ENCODE data around the gene UTF1.
"Not testable (repeated sequence)": the region's sequence is repeated elsewhere in the genome, so short reads cannot be mapped to it uniquely, and the experiment has no call there.

The UTF1 gene

DNA sequence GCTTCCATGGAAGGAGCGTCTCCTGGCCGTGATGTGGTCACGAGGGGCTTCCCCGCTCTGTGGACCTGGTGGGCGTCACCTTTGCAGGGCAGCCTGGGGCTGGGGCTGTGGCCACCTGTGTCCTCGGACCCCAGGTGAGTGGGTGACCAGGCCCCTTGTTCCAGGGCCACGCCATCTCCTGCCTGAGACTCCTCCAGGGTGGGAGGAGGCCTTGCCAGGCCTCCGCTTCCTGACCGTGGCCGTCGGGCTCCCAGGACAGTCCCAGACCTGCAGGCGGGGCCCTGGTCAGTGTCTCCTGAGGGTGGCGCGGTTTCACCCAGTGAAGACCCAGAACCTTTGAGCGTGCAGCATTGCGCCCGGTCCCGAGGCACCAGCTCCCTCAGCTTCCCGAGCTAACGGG is 20.4 kb upstream of the UTF1 start:
- no peak for DNase-seq (ENCODE audit: low spot score)

- DNase-seq (ENCODE audit: low spot score): no peak
These were observed 19.4 kb upstream of the UTF1 start for GRCh38 chr10:133210398-133211140.

GRCh38 chr10:133211141-133211830 is 18.7 kb upstream of the UTF1 start:
- no peak for DNase-seq (ENCODE audit: low spot score)

DNA sequence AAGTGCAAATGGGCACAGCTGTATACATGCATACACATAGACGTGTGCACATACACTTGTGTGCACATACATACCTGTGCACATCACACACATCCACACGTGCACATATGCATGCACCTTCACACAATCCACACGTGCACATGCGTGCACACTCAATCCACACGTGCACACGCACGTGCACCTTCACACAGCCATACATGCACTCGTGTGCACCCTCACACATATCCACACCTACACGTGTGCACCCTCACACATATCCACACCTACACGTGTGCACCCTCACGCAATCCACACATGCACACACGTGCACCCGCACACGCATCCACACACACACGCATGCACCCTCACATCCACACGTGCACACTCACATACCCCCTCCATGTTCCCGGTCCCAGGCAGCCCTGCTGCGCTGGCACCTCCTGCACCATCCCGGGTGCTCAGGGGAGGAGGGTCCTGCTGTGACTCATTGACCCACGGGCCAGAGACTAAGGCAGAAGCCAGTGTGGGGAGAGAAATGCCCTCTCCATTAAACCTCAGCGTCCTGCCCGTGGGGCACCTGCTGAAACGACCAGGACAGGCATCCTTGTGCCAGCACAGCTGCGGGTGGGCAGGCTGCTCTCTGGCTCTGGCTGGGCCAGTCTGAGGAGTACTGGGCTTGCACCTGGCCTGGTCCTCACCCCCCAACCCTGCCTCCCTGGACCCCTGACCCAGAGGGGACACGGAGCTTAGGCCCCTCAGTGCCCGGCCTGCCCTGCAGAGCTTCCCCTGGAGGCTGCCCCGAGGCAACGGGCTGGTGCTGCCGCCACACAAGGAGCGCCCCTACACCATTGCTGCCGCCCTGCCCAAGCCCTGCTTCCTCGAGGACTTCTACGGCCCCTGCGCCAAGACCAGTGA is 17.8 kb upstream of the UTF1 start:
- no peak for DNase-seq (ENCODE audit: low spot score)

- no peak for DNase-seq (ENCODE audit: low spot score)
These were observed 17.0 kb upstream of the UTF1 start for GRCh38 chr10:133212853-133213494.

GRCh38 chr10:133213641-133214467 is 16.2 kb upstream of the UTF1 start:
- DNase-seq (ENCODE audit: low spot score): no peak

GRCh38 chr10:133214468-133215410 is 15.3 kb upstream of the UTF1 start:
- no peak for DNase-seq (ENCODE audit: low spot score)

GRCh38 chr10:133215586-133215985 is 14.4 kb upstream of the UTF1 start:
- DNase-seq (ENCODE audit: low spot score): no peak

DNA sequence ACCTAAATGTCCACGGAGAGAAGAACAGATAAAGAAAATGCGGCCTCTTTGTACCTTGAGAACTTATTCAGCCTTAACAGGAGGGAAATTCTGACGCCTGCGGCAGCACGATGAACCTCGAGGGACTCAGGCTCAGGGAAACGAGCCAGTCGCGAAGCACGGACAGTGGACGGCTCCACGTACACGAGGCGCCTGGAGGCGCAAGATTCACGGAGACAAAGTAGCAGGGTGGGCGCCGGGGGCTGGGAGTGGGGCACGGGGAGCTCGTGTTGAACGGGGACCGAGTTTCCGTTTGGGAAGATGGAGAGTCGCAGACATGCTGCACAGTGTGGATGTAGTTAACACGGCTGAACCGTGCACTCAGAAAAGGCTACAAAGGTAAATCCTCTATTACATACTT is 13.2 kb upstream of the UTF1 start:
- DNase-seq (ENCODE audit: low spot score): no peak

DNA sequence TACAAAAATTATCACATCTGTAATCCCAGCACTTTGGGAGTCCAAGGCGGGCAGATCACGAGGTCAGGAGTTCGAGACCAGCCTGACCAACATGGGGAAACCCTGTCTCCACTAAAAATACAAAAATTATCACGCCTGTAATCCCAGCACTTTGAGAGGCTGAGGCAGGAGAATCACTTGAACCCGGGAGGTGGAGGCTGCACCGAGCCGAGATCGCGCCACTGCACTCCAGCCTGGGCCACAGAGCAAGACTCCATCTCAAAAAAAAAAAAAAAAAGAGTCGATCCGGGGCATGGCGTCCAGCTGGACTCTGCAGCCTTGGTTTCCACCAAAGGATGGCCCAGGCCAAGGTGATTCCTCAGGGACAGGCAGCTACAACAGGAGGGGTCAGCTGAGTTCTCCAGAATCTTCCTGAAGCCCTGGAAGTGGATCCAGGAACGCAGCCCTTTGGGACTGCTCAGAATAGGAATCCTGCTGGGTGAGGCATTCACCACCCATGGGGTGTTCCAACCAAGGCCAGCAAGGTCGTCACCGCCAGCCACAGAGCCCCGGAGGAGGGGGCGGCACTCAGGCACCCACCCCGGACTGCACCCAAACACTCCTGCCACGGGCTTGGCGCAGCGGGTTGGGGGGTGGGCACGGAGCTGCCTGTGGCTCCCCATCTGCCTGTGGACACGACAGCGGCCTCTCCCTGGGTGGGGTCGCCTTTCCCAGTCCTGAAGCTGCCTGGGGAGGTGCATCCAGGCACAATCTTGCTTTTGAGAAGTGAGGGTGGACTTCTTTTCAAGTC is 12.0 kb upstream of the UTF1 start:
- DNase-seq (ENCODE audit: low spot score): no peak

DNA sequence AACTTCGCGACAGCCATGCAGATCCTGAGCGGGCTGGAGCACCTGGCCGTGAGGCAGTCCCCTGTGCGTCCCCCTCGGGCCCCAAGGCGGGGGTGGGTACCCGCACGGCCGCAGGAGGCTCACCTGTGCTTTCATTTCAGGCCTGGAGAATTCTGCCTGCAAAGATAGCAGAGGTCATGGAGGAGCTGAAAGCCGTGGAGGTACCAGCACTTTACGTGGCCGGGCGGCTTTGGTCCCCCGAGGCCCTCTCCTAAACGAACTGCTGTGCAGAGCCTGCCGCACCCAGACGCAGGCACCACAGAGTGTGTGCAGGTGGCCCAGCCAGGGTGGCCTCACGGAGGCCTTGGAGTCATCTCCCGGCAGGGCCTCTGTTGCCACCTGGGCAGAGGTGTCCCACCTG is 11.1 kb upstream of the UTF1 start:
- no peak for DNase-seq (ENCODE audit: low spot score)

DNA sequence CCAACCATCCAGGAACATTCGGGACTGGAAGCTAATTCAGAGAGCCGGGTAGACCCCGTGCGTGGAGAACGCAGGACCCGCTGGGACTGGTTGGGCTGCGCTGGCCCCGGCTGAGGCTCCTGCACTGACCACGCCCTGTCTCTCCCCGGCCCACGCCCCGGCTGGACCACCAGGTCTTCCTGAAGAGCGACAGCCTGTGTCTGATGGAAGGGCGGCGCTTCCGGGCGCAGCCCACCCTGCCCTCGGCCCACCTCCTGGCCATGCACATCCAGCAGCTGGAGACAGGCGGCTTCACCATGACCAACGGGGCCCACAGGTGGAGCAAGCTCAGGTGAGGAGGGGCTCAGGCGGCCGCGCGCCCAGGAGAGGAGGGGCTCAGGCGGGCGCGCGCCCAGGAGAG is 10.2 kb upstream of the UTF1 start:
- DNase-seq (ENCODE audit: low spot score): no peak

GRCh38 chr10:133221331-133221730 is 8.7 kb upstream of the UTF1 start:
- no peak for DNase-seq (ENCODE audit: low spot score)

DNA sequence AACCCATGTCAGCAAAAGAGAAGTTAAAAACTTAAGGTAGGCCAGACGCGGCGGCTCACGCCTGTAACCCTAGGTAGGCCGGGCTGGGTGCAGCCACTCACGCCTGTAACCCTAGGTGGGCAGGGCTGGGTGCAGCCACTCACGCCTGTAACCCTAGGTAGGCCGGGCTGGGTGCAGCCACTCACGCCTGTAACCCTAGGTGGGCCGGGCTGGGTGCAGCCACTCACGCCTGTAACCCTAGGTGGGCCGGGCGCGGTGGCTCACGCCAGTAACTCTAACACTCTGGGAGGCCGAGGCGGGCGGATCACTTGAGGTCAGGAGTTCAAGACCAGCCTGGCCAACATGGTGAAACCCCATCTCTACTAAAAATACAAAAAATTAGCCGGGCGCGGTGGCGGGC is 8.3 kb upstream of the UTF1 start:
- not testable (repeated sequence) for DNase-seq (ENCODE audit: low spot score)

GRCh38 chr10:133224076-133224475 is 5.9 kb upstream of the UTF1 start:
- no peak for DNase-seq (ENCODE audit: low spot score)

DNA sequence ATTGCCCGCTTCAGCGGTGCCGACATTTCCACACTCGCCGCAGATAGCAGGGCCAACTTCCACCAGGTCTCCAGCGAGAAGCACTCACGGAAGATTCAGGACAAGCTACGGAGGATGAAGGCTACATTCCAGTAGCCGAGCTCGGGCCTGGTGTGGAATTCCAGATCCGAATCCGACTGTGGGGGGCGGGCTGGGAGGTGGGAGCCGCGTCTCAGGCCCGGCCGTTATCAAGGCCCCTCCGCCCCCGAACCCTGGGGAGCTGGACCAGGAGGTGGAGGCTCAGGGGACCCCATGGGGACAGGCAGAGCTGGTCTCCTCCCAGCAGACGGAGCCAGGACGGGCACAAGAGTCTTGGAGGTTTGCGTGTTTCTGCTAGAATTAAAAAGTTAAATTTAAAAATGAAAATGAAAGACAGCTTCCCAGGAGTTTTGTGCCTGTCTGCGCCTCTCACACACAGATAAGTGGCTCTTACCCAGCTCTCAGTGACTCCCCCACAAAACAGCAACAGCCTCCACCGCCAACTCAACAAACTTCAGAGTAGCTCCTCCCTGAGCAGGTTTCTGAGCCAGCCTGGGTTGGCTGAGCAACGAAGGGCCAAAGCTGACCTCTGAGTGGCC is 5.2 kb upstream of the UTF1 start:
- no peak for DNase-seq (ENCODE audit: low spot score)

GRCh38 chr10:133225707-133226191 is 4.3 kb upstream of the UTF1 start:
- no peak for DNase-seq (ENCODE audit: low spot score)

GRCh38 chr10:133226251-133226808 is 3.7 kb upstream of the UTF1 start:
- no peak for DNase-seq (ENCODE audit: low spot score)

All from hematopoietic multipotent progenitor cell treated with erythropoietin and hydrocortisone succinate and interleukin-3 and kit ligand, for 17 days (in vitro differentiated cells).